ENCODE data around the gene FBXW10B.
"Not testable (repeated sequence)": the region's sequence is repeated elsewhere in the genome, so short reads cannot be mapped to it uniquely, and the experiment has no call there.

Gene FBXW10B

GRCh38 chr17:15651583-15652110 lies 32.1 kb upstream of the FBXW10B start:
- H3K4me3 ChIP-seq (ENCODE audit: low read depth, low read length): no peak overlapping the region
- H3K36me3 ChIP-seq: no peaks in the 10 kb centered on the region
- H3K27ac ChIP-seq: no peak overlapping the region
- DNase-seq: peak; percentile 25
- TF ChIP-seq CTCF (IDR thresholded peaks at IDR 0.05; ENCODE audit: low read depth, low read length): no peak
- H3K27me3 ChIP-seq (ENCODE audit: insufficient read depth, low read depth, severe bottlenecking): no peaks in the 10 kb centered on the region
- H3K9me3 ChIP-seq (ENCODE audit: severe bottlenecking): no peaks in the 10 kb centered on the region

GRCh38 chr17:15650741-15651582 lies 31.5 kb upstream of the FBXW10B start:
- Histone ChIP-seq H3K27ac (no peak overlapping the region), H3K4me3 (ENCODE audit: low read depth, low read length) (no peak overlapping the region), H3K9me3 (ENCODE audit: severe bottlenecking) (no peaks in the 10 kb centered on the region), H3K36me3 (no peaks in the 10 kb centered on the region), H3K27me3 (ENCODE audit: insufficient read depth, low read depth, severe bottlenecking) (no peaks in the 10 kb centered on the region)
- no peak for TF ChIP-seq CTCF (IDR thresholded peaks at IDR 0.05; ENCODE audit: low read depth, low read length)
- no peak for DNase-seq

GRCh38 chr17:15649861-15650421 lies 30.4 kb upstream of the FBXW10B start:
- no peak for DNase-seq
- no peak for TF ChIP-seq CTCF (IDR thresholded peaks at IDR 0.05; ENCODE audit: low read depth, low read length)
- Histone ChIP-seq H3K9me3 (ENCODE audit: severe bottlenecking) (no peaks in the 10 kb centered on the region), H3K27me3 (ENCODE audit: insufficient read depth, low read depth, severe bottlenecking) (no peaks in the 10 kb centered on the region), H3K27ac (no peak overlapping the region), H3K4me3 (ENCODE audit: low read depth, low read length) (no peak overlapping the region), H3K36me3 (no peaks in the 10 kb centered on the region)

- TF ChIP-seq CTCF (IDR thresholded peaks at IDR 0.05; ENCODE audit: low read depth, low read length): no peak
- no peak for DNase-seq
- H3K27ac ChIP-seq: no peak overlapping the region
- H3K9me3 ChIP-seq (ENCODE audit: severe bottlenecking): no peaks in the 10 kb centered on the region
- H3K4me3 ChIP-seq (ENCODE audit: low read depth, low read length): no peak overlapping the region
- no peaks in the 10 kb centered on the region for H3K27me3 ChIP-seq (ENCODE audit: insufficient read depth, low read depth, severe bottlenecking)
- H3K36me3 ChIP-seq: no peaks in the 10 kb centered on the region
These were observed 28.9 kb upstream of the FBXW10B start for GRCh38 chr17:15648386-15648785.

- not testable (repeated sequence) for H3K36me3 ChIP-seq; H3K4me3 ChIP-seq (ENCODE audit: low read depth, low read length); H3K27me3 ChIP-seq (ENCODE audit: insufficient read depth, low read depth, severe bottlenecking); H3K27ac ChIP-seq; DNase-seq; H3K9me3 ChIP-seq (ENCODE audit: severe bottlenecking)
These were observed 26.4 kb upstream of the FBXW10B start for GRCh38 chr17:15645942-15646312.

GRCh38 chr17:15645099-15645941 lies 25.8 kb upstream of the FBXW10B start:
- H3K27me3 ChIP-seq (ENCODE audit: insufficient read depth, low read depth, severe bottlenecking); H3K9me3 ChIP-seq (ENCODE audit: severe bottlenecking); DNase-seq; H3K36me3 ChIP-seq; H3K4me3 ChIP-seq (ENCODE audit: low read depth, low read length); H3K27ac ChIP-seq: not testable (repeated sequence)

GRCh38 chr17:15642505-15643251 lies 23.2 kb upstream of the FBXW10B start:
- DNase-seq; H3K9me3 ChIP-seq (ENCODE audit: severe bottlenecking); H3K4me3 ChIP-seq (ENCODE audit: low read depth, low read length); H3K27ac ChIP-seq; H3K27me3 ChIP-seq (ENCODE audit: insufficient read depth, low read depth, severe bottlenecking); H3K36me3 ChIP-seq: not testable (repeated sequence)

- H3K27me3 ChIP-seq (ENCODE audit: insufficient read depth, low read depth, severe bottlenecking); DNase-seq; H3K4me3 ChIP-seq (ENCODE audit: low read depth, low read length); H3K27ac ChIP-seq; H3K36me3 ChIP-seq; H3K9me3 ChIP-seq (ENCODE audit: severe bottlenecking): not testable (repeated sequence)
These were observed 22.5 kb upstream of the FBXW10B start for GRCh38 chr17:15642014-15642413.

- H3K27ac ChIP-seq; H3K27me3 ChIP-seq (ENCODE audit: insufficient read depth, low read depth, severe bottlenecking); H3K36me3 ChIP-seq; H3K4me3 ChIP-seq (ENCODE audit: low read depth, low read length); H3K9me3 ChIP-seq (ENCODE audit: severe bottlenecking); DNase-seq: not testable (repeated sequence)
These were observed 11.5 kb upstream of the FBXW10B start for GRCh38 chr17:15630930-15631453.
